Pancreas (tissue), 10 donors: Measurements from ENCODE around the gene NDST1. TPM values are rescaled to one million over a fixed set of nuclear protein-coding genes. Genes with fewer than 3 reads are reported as not detected.

Source experiments
- ATAC-seq, 4 donors: fragments of 200-7000 bp; cut with Tn5 transposase; one replicate each; pipeline versions ENCODE4 v1.8.0 to v1.9.1; 2020; ENCODE audit warnings: mild to moderate bottlenecking in 4 of 4, moderate library complexity in 4 of 4
- DNase-seq, 6 donors: peaks; one replicate each; pipeline ENCODE4 v3.0.0-alpha.2; 2020
- FAIRE-seq: peaks from 2 replicates; lab custom pipeline; 2012; peaks lifted over from hg19 to GRCh38; lab: Jason Lieb, UNC
- H3K27ac ChIP-seq, 4 donors: fragments of 200-600 bp; sonication (generic); 1 replicate in 3 of 4; 2 replicates in 1 of 4; pipeline versions ENCODE4 v1.5.0 to v1.8.0; 2020
- H3K27me3 ChIP-seq, 4 donors: fragments of 200-600 bp; one replicate each; pipeline ENCODE4 v1.8.0; 2021
- H3K36me3 ChIP-seq, 3 donors: fragments of 200-600 bp; sonication (generic) in 1 of 3; one replicate each; pipeline versions ENCODE4 v1.5.0 to v1.8.0; 2020 to 2021
- H3K4me1 ChIP-seq, 3 donors: fragments of 200-600 bp; one replicate each; pipeline ENCODE4 v1.8.0; 2021
- H3K4me3 ChIP-seq, 4 donors: fragments of 200-600 bp; sonication (generic) in 2 of 4; one replicate each; pipeline versions ENCODE4 v1.5.0 to v1.8.0; 2020 to 2021
- H3K9me3 ChIP-seq, 4 donors: fragments of 200-600 bp; one replicate each; pipeline ENCODE4 v1.8.0; 2021
- WGBS, 2 donors: extraction: QIAGEN DNeasy Blood & Tissue Kit; methylation state at CpG; one replicate each; pipeline ENCODE4 v1.1.7; 2013; 5-methylcytosine and 5-hydroxymethylcytosine counted together
- intact Hi-C, 3 donors: fragments of 100-400 bp; cut with DNase I; formaldehyde crosslinking; loops; one replicate each; pipeline versions ENCODE4 v1.11.1 to v1.14.2; 2022
- polyA plus RNA-seq, 2 donors: library from polyadenylated mRNA; stranded (reverse); fragments of 200-250 nt; gene quantifications; one replicate each; pipeline ENCODE4 v1.2.3, GENCODE V29; 2013
- total RNA-seq, 6 donors: library from RNA; stranded (reverse); fragmentation: NEBNext Ultra II Directional in 4 of 6; extraction: Animal tissue kit (Norgen Biotek cat#: 25700) in 4 of 6; gene quantifications; one replicate each; pipeline versions ENCODE4 v1.2.1 to v1.2.4, GENCODE V29; 2021 to 2023
- TF ChIP-seq, protein P1 (sequence below), 4 donors: fragments of 200-600 bp; sonication (generic) in 3 of 4; IDR thresholded peaks; one replicate each; pipeline versions ENCODE4 v1.5.0 to v1.8.0; 2021; ENCODE audit warnings: antibody characterized with exemption in 4 of 4
- donor health status: healthy with polysubstance abuse.
- donor health status: DM: no; HTN: no; CAD: no; lungs with moderate emphysema.
- donor health status: DM: no; HTN: no; CAD: no.
- donor health status: control.
- donor health status: control.
- donor health status: Bipolar disorder and iron deficiency.
- donor health status: DM: yes; HTN: yes; CAD: no.
- donor health status: DM: no; HTN: no; CAD: no.
- donor health status: DM: no; HTN: no; CAD: no.
- donor health status: DM: yes; HTN: yes; CAD: no.

NDST1 gene
- total and polyA plus RNA-seq, 8 donors: 9.9 to 57.2 (median 39.8) TPM

DNA sequence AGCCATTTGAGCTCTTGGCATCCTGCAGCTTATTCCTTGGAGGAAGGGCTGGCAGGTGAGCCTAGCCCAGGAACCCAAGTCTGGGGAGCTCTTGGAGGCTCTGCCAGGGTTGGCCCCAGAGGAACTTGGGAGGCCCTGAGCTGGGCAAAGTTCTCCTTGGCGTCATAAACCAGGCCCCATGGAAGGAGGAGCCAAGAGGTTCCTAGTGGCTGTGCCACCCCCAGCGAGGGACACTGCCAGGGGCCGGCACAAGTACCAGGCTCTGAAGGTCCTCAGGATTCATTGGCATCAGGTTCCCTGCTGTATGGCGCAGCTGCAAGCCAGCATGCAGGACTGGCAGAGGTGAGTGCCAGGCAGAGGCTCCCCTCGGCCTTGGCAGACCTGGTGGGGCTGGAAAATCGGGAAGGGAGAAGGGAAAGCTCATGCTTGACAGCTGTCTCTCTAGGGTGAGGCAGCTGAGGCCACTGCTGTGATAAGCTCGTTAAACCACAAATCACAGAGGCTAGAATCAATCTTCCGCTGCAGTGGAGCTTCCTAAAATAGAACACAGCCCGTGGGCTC is 77.9 kb downstream of the NDST1 start:
- no peaks in the 10 kb centered on the region for H3K9me3 ChIP-seq
- H3K27me3 ChIP-seq: no peaks in the 10 kb centered on the region
- intact Hi-C loops: no loop called here
- H3K4me3 ChIP-seq: no peak overlapping the region
- ATAC-seq: peak; percentile 49 to 83 (median 60)
- peak in 4 of 6 donors; percentile 53 to 76 (median 56) for DNase-seq
- H3K27ac ChIP-seq: peak overlapping the region in 1 of 4 donors; percentile 15
- no peak for FAIRE-seq
- peaks cover 7 to 19% (median 14%) of the 10 kb centered on the region in 3 donors for H3K4me1 ChIP-seq
- TF ChIP-seq, protein P1, sequence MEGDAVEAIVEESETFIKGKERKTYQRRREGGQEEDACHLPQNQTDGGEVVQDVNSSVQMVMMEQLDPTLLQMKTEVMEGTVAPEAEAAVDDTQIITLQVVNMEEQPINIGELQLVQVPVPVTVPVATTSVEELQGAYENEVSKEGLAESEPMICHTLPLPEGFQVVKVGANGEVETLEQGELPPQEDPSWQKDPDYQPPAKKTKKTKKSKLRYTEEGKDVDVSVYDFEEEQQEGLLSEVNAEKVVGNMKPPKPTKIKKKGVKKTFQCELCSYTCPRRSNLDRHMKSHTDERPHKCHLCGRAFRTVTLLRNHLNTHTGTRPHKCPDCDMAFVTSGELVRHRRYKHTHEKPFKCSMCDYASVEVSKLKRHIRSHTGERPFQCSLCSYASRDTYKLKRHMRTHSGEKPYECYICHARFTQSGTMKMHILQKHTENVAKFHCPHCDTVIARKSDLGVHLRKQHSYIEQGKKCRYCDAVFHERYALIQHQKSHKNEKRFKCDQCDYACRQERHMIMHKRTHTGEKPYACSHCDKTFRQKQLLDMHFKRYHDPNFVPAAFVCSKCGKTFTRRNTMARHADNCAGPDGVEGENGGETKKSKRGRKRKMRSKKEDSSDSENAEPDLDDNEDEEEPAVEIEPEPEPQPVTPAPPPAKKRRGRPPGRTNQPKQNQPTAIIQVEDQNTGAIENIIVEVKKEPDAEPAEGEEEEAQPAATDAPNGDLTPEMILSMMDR (IDR thresholded peaks at IDR 0.05): no peak
- WGBS, 2 donors: 38% methylated on average over 9 of the region's 9 CpGs
- no peaks in the 10 kb centered on the region for H3K36me3 ChIP-seq

DNA sequence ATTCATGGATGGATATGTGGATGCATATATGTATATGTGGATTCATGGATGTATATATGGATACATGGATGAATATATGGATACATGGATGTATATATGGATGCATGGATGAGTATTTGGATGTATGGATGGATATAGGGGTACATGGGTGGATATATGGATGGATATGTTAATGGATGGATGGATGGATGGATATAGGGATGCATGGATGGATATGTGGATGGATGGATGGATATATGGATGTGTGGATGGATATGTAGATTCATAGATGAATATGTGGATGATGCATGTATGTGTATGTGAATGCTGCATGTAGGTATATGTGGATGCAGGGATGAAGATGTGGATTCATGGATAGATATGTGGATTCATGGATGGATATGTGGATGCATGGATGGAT is 79.1 kb downstream of the NDST1 start:
- H3K9me3 ChIP-seq: no peaks in the 10 kb centered on the region
- H3K4me1 ChIP-seq: peaks cover 6 to 23% (median 9%) of the 10 kb centered on the region in 3 donors
- no peak overlapping the region for H3K4me3 ChIP-seq
- DNase-seq: no peak
- H3K27me3 ChIP-seq: no peaks in the 10 kb centered on the region
- TF ChIP-seq, protein P1 (IDR thresholded peaks at IDR 0.05): no peak
- intact Hi-C loops: no loop called here
- H3K27ac ChIP-seq: no peak overlapping the region
- FAIRE-seq: no peak
- no peak for ATAC-seq
- H3K36me3 ChIP-seq: no peaks in the 10 kb centered on the region

DNA sequence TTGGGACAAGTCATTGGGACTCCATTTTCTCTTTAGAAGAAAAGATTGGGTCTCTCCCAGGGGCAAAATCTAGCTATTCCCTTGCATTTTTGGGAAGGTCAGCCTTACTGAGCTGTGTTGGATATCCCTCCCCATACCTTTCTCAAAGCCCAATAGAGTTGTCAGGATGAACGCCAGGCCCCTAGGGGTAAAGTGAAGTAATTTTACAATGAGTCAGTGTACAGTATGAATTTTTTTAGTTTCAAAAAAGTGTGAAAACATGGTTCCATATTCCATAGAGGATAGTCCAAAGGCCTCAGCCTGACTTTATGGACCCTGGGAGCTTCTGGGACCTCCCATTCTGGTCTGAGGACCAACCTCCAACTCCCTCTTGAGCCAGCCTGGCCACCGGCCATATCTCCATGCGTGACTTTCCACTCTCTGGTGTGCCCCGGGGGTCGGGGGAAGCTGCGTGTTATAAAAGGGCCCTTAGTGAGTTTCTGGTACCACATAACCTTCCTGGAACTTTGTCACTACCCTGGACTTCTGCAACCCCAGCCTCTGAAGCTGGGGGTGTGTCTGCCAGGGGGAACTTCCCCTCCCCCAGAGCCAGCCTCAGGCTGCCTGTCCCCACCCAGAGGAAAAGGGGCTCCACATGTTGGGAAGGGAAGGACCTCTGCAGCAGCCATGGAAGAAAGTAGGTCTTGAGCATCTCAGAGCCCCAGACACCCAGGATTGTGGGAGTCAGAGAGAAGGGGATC is 80.1 kb downstream of the NDST1 start:
- Histone ChIP-seq H3K9me3 (no peaks in the 10 kb centered on the region), H3K4me3 (no peak overlapping the region), H3K4me1 (peaks cover 0 to 16% (median 0%) of the 10 kb centered on the region in 3 donors), H3K27me3 (no peaks in the 10 kb centered on the region), H3K36me3 (no peaks in the 10 kb centered on the region), H3K27ac (no peak overlapping the region)
- no peak for DNase-seq
- no peak for ATAC-seq
- no peak for FAIRE-seq
- 52 to 58% methylated on average over 6 of the region's 6 CpGs for WGBS, 2 donors
- TF ChIP-seq, protein P1 (IDR thresholded peaks at IDR 0.05): no peak
- intact Hi-C loops: no loop called here

DNA sequence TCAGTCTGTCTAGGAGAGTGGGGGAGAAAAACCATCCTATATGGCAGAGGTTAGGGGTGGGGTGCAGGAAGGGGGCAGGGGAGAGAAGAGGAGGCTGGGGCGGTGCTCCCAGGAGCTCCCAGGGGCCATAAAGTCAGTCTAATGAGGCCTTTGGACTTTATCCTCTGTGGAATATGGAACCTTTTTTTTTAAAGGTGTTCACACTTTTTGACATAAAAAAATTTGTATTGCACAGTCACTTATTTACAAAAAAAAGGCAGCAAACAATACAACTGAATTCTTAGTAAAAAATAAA is 80.6 kb downstream of the NDST1 start:
- 88 to 97% methylated on average over 1 of the region's 1 CpG for WGBS, 2 donors
- intact Hi-C loops: no loop called here
- FAIRE-seq: no peak

More for the DNA sequence above, 80.6 kb downstream of the NDST1 start:
- peaks cover 0 to 16% (median 0%) of the 10 kb centered on the region in 3 donors for H3K4me1 ChIP-seq
- DNase-seq: no peak
- no peak overlapping the region for H3K27ac ChIP-seq
- no peaks in the 10 kb centered on the region for H3K9me3 ChIP-seq
- no peak for ATAC-seq
- no peak overlapping the region for H3K4me3 ChIP-seq
- TF ChIP-seq, protein P1 (IDR thresholded peaks at IDR 0.05): no peak
- H3K27me3 ChIP-seq: no peaks in the 10 kb centered on the region
- no peaks in the 10 kb centered on the region for H3K36me3 ChIP-seq
